Fibroblast of skin of back (primary cell): ENCODE results near the gene MOV10.
"Not testable (repeated sequence)": the region's sequence is repeated elsewhere in the genome, so short reads cannot be mapped to it uniquely, and the experiment has no call there.

Experiments used
- DNase-seq: peaks from one replicate; pipeline ENCODE4 v3.0.0-alpha.2; 2013

The MOV10 gene

DNA sequence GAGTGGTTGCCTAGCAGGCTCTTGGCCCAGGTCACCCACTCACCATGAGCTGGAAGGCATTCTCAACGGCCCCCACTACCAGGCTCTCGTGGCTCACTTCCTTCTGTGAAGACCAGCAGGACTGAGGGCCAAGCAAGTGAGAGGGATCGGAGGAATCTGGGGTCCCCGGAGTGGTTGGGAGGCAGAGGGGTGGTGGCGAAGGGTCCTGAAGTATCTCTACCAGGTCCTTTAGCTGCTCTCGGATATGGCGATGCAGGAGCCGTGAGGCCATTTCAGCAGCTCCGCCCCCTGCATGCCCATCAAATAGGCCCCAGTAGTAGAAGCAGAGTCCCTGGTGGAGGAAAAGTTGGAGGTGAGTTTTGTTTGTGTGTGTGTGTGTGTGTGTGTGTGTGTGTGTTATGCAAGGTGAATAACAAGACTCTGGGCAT lies 38.3 kb downstream of the MOV10 start:
- DNase-seq, result no peak

DNA sequence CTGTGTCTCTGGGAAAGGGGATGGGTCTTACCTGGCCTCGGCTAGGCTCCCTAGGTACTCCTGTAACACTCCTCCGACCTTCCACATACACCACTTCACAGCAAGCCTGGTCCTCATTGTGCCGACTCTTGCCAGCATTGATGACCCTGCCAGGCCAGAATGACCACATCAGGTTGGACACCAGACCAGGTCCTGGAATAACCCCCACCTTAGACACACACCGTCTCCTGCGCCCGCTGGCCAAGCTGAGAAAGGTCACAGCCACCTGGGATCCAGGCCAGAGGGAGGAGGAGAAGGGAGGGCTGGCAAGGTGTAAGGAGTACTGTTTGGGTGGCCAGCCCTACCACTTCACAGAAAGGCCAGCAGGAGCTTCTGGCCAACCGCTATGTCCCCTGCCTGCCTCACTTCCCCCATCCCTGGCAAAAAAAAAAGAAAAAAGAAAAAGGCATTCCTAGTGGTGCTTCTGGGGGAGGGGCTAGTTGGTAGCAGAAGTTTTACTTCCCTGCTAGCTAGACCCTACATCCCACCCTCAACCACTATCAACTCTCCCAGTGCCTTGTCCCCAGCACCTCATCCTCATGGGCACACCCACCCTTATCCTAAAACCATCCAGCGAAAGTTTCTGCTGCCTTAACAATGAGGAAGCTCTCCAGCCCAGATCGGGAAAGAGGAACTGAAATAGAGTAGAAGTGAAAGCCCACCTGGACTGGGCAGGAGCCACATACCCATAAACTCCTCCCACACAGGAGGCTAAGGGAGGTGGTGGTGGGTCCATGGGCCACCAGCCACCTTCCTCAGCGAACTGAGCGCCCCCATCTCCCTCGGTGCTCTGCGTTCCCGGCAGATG lies 39.2 kb downstream of the MOV10 start:
- DNase-seq, result no peak

- DNase-seq, result no peak
Measured at GRCh38 chr1:112714313-112715263, 40.1 kb downstream of the MOV10 start.

GRCh38 chr1:112715264-112716053 lies 41.0 kb downstream of the MOV10 start, which contains the start of gene PPM1J:
PPM1J (minus strand) TSS chr1:112715332; CDS start chr1:112715301, 31 bp downstream.
- DNase-seq, result peak; percentile 91

- peak; percentile 86 for DNase-seq
Measured at GRCh38 chr1:112716133-112716720, 41.8 kb downstream of the MOV10 start.

DNA sequence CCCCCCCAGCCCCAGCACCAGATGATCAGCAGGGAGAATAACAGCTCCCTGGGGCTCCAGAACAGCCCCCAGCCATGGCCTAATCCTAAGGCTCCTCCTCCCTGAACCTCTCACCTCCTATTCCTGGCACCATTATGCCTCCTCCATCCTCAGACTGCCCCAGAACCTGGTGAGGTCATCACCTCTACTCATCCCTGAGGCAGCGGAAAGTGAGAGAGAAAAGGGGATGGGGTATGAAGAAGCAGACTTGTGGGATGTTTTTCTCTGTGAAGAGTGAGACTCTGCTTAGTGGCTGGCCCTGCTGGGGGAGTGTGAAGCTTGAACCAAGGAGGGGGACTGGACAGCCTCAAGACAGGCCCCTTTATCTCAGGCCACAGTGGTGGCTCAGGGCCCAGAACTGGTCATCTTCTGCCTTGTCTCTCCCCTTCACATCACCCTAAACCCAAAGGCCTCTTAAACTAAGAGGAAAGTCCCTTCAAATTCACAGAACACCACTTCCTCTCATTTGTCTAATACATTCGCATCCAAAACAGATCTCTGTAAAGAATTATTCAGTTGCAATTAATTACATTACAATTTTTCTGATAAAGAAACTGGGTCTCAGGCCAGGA lies 42.9 kb downstream of the MOV10 start:
- no peak for DNase-seq

GRCh38 chr1:112718691-112719418 lies 44.4 kb downstream of the MOV10 start:
- DNase-seq, result peak; percentile 67

DNA sequence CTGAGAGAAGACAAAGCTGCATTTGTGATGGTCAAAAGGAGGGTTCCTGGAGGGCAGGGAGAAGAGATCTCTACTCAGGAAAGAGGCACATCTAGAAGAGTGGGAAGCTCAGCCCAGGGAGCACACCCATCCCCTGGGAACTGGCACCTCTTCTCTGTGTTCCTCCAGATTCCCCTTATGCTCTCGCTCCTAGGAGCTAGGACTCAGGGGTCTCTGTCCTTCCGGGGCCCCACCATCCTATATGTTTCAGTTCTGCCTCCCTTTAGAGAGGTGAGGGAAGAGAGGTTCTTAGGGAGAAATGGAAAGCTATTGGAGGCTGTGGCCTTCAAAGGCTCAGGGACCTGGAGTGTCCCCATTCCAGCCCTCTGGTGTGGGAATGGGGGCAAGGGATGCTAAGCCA lies 45.2 kb downstream of the MOV10 start:
- no peak for DNase-seq

DNA sequence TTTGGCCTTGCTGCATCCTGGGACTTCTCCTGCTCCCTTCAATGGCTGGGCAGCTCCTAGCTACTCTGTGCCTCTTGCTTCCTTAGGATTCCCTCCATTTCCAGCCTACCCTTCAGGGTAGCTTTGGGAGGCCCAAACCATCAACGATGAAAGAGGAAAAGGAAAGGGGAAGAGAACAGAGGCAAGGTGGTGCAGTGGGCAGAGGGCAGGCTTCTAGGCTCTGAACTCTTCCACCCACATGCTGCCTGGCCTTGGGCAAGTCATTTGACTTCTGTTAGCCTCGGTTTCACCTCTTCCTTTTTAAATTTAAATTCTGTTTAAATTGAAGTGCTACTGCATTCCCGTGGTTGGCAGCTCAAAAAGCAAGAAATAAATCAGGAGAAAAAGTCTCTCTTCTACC lies 46.3 kb downstream of the MOV10 start:
- no peak for DNase-seq

GRCh38 chr1:112721294-112721693 lies 46.8 kb downstream of the MOV10 start:
- not testable (repeated sequence) for DNase-seq

- DNase-seq, result no peak
Measured at GRCh38 chr1:112721966-112722524, 47.6 kb downstream of the MOV10 start.

DNA sequence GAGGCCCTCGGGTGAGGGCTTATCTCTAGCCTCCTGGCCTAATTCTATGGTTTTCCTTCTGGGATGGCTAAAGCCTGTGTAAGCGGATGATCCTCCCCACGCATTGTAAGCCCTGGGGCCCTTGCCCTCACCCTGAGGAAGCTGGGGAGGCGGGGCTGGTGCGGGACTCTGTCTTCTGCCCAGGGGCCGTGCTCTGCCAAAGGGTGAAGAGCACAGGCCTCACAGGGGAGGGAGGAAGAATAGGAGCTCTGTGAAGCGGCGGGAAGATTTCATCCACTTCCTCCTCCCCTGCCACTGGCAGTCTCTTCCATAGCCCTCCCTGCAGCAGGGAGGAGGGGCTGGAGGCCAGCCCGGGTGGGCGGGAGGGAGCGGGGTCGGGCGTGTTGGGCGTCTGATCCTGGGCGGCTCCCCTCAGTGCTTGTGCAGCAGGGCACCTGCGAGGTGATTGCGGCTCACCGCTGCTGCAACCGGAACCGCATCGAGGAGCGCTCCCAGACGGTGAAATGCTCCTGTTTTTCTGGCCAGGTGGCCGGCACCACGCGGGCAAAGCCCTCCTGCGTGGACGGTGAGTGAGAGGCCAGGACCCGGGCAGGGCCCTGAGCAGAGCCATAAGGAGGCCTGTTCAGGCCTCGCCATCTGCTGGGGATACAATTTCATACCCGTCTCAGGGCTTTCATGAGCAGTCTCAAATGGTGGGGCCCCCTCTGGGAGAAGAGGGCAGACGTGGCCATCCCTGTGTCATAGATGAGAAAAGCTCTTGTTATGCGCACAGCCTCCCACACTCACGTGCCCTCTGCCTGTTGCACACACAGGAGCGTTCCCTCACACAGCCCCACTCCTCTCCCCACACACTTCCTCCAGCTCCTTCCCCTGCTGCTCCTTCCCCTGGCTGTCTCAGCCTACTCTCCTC lies 48.4 kb downstream of the MOV10 start:
- no peak for DNase-seq

DNA sequence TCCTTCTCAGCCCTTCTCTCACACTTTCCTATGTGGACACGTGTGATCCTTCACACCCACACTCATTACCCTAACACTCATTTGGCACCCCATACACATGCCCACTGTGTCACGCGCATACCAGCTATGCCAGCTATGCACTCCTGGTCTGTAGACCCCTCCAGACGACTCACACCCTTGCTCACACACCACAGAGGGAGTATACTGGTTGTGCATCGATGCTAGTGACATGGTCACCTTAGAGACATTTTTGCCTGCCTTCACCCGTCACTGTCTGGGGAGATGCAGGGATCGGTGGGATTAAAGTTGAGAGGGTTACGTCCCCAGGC lies 49.0 kb downstream of the MOV10 start:
- no peak for DNase-seq

- DNase-seq, result not testable (repeated sequence)
Measured at GRCh38 chr1:112724240-112724639, 49.8 kb downstream of the MOV10 start.

DNA sequence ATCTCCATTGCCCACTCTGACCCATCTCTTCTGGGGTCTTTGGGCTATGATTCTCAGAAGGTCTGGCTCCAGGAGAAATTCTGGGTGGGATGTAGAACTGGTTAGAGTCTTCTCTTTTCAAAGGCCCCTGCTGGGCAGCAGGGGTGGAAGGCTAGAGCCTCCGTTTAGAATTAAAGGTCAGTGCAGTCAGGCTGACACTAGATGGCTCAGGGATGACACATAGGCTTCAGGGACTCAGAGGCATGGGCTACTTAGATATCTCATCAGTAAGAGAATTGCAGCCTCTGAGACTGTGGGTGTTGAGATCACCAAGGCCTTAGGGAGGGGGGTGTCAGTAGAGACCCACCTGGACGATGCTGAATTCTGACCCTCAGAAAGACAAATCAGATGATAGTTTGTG lies 53.3 kb downstream of the MOV10 start:
- DNase-seq, result peak; percentile 22

DNA sequence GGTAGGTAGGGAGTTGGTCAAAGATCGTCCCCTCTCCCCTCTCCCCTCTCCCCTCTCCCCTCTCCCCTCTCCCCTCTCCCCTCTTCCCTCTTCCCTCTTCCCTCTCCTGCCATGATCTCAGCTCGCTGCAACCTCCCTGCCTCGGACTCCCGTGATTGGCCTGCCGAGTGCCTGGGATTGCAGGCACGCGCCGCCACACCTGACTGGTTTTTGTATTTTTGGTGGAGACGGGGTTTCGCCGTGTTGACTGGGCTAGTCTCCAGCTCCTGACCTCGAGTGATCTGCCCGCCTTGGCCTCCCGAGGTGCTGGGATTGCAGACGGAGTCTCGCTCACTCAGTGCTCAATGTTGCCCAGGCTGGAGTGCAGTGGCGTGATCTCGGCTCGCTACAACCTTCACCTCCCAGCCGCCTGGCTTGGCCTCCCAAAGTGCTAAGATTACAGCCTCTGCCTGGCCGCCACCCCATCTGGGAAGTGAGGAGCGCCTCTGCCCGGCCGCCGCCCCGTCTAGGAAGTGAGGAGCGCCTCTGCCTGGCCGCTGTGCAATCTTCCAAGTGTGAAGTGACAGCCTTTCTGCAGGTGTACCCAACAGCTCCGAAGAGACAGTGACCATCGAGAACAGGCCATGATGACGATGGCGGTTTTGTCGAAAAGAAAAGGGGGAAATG lies 54.0 kb downstream of the MOV10 start:
- not testable (repeated sequence) for DNase-seq

DNA sequence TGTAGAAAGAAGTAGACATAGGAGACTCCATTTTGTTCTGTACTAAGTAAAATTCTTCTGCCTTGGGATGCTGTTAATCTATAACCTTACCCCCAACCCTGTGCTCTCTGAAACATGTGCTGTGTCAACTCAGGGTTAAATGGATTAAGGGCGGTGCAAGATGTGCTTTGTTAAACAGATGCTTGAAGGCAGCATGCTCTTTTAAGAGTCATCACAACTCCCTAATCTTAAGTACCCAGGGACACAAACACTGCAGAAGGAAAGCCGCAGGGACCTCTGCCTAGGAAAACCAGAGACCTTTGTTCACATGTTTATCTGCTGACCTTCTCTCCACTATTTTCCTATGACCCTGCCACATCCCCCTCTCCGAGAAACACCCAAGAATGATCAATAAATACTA lies 54.6 kb downstream of the MOV10 start:
- DNase-seq, result not testable (repeated sequence)

GRCh38 chr1:112729909-112730308 lies 55.5 kb downstream of the MOV10 start:
- no peak for DNase-seq

DNA sequence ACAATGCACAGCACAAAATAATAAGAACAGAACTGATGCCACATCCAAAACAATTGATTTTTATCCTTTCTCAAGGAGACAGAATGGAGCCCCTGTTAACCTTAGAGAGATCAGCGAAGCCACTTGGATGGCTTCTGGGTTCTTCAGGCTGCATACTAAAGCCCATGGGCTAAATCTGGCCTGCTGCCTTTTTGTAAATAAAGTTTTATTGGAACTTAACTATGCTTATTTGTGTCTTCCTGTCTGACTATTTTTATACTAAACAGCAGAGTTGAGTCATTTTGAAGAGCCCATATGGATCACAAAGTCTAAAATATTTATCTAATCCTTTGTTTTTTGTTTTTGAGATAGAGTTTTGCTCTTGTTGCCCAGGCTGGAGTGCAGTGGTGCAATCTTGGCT lies 57.0 kb downstream of the MOV10 start:
- DNase-seq, result no peak
